K562 (cell line): ENCODE results near the gene GNG7. TPM values are rescaled to one million over a fixed set of nuclear protein-coding genes. Genes with fewer than 3 reads are reported as not detected.

Source experiments
- ATAC-seq: fragments of 200-7000 bp; cut with Tn5 transposase; 3 replicates; pipeline ENCODE4 v1.9.1; 2020; ENCODE audit warnings: moderate library complexity
- BruUV-seq: library from RNA; stranded (reverse); fragments of 400-500 nt; replicated peaks from 2 replicates; lab custom pipeline; 2021; lab: Mats Ljungman, UMichigan
- CTCF ChIA-PET: fragments of 300-600 bp; formaldehyde crosslinking; extraction: SDS; loops from one replicate; lab custom pipeline; 2021; ENCODE audit warnings: low intra/inter-chr PET ratio; lab: Yijun Ruan, JAX
- POLR2A ChIA-PET: fragments of 300-600, 350-650 bp; sonication (Branson Sonifier 250); formaldehyde crosslinking; extraction: SDS; loops from one replicate; lab custom pipeline; 2021; ENCODE audit warnings: antibody characterized with exemption, inconsistent platforms; lab: Yijun Ruan, JAX
- DNase-seq, 4 experiments: peaks; one replicate each; pipeline versions ENCODE4 v3.0.0 to v3.0.0-alpha.2; 2011 to 2018; ENCODE audit warnings: low spot score in 3 of 4, mixed read lengths in 3 of 4; ENCODE audit errors: extremely low read depth in 1 of 4
- FAIRE-seq: peaks from 2 replicates; lab custom pipeline; 2011; peaks lifted over from hg19 to GRCh38; lab: Jason Lieb, UNC
- H2AFZ ChIP-seq: 2 replicates; pipeline ENCODE4 v1.6.0; 2011; ENCODE audit warnings: low read depth, low read length, control low read depth, inconsistent platforms
- H3K27ac ChIP-seq: fragments of 200-600 bp; 3 replicates; pipeline ENCODE4 v1.8.0; 2011; ENCODE audit warnings: low read depth, mild to moderate bottlenecking, control low read depth, inconsistent platforms, low read length, moderate library complexity, mixed read lengths; ENCODE audit errors: extremely low read depth
- H3K27me3 ChIP-seq, 2 experiments: fragments of 300-600 bp in 1 of 2; 2 replicates in 1 of 2; 3 replicates in 1 of 2; pipeline versions ENCODE4 v1.6.0 to v1.8.0; 2011; ENCODE audit warnings: inconsistent platforms in 2 of 2, low read length in 2 of 2, mild to moderate bottlenecking in 1 of 2, mixed read lengths in 1 of 2, moderate library complexity in 1 of 2; ENCODE audit not compliant: control insufficient read depth in 2 of 2, insufficient read depth in 2 of 2
- H3K36me3 ChIP-seq: fragments of 300-600 bp; 3 replicates; pipeline ENCODE4 v1.8.0; 2011; ENCODE audit warnings: mild to moderate bottlenecking, low read length, inconsistent platforms; ENCODE audit not compliant: control insufficient read depth, insufficient read depth
- H3K4me1 ChIP-seq, 2 experiments: fragments of 200-600 bp in 1 of 2; replicated peaks in 1 of 2; 2 replicates in 1 of 2; 3 replicates in 1 of 2; pipeline versions ENCODE4 v1.5.1 to v1.8.0; 2011; ENCODE audit warnings: inconsistent platforms in 2 of 2, low read length in 2 of 2, mild to moderate bottlenecking in 1 of 2, mixed read lengths in 1 of 2, moderate library complexity in 1 of 2; ENCODE audit not compliant: control insufficient read depth in 2 of 2, insufficient read depth in 2 of 2
- H3K4me2 ChIP-seq: 2 replicates; pipeline ENCODE4 v1.6.1; 2011; ENCODE audit warnings: low read length, control low read depth, inconsistent platforms, mixed read lengths; ENCODE audit not compliant: insufficient read depth
- H3K4me3 ChIP-seq: fragments of 200-600 bp; sonication (generic), shearing (Covaris generic); 2 replicates; pipeline ENCODE4 v1.5.1; 2016; ENCODE audit warnings: control low read depth, inconsistent platforms
- H3K79me2 ChIP-seq: fragments of 200-600 bp; 3 replicates; pipeline ENCODE4 v1.8.0; 2011; ENCODE audit warnings: low read length, inconsistent platforms; ENCODE audit not compliant: control insufficient read depth, insufficient read depth
- H3K9ac ChIP-seq, 2 experiments: 2 replicates each; pipeline versions ENCODE4 v1.6.0 to v1.6.1; 2011; ENCODE audit warnings: low read depth in 2 of 2, low read length in 2 of 2, control low read depth in 1 of 2, inconsistent platforms in 1 of 2, mild to moderate bottlenecking in 1 of 2, mixed read lengths in 1 of 2; ENCODE audit not compliant: insufficient read depth in 1 of 2
- H3K9me1 ChIP-seq: one replicate; pipeline ENCODE4 v1.6.0; 2011; ENCODE audit warnings: inconsistent platforms, mild to moderate bottlenecking, low read length, moderate library complexity; ENCODE audit not compliant: control insufficient read depth, insufficient read depth
- H3K9me3 ChIP-seq: replicated peaks from 2 replicates; pipeline ENCODE4 v1.5.1; 2011; ENCODE audit warnings: low read depth, low read length, inconsistent platforms; ENCODE audit not compliant: control insufficient read depth, insufficient read depth
- H4K20me1 ChIP-seq: replicated peaks from 2 replicates; pipeline ENCODE4 v1.6.1; 2011; ENCODE audit warnings: low read length, inconsistent platforms, mixed read lengths; ENCODE audit not compliant: control insufficient read depth, insufficient read depth
- CREB5 ChIP-seq: fragments of 250-450 bp; sonication (Bioruptor Pico); IDR thresholded peaks from 2 replicates; pipeline ENCODE4 v1.5.0; 2020; ENCODE audit warnings: mild to moderate bottlenecking
- FOXA3 ChIP-seq, 2 experiments: fragments of 450-650 bp in 1 of 2; sonication (generic) in 1 of 2; formaldehyde crosslinking; IDR thresholded peaks in 1 of 2; conservative IDR thresholded peaks in 1 of 2; 2 replicates each; pipeline versions ENCODE4 v1.4.0 to v1.8.0; 2020 to 2022; ENCODE audit warnings: mild to moderate bottlenecking in 2 of 2, missing genetic modification reagents in 1 of 2
- KDM1A ChIP-seq, 2 experiments: fragments of 450-650 bp; IDR thresholded peaks; 2 replicates each; pipeline ENCODE4 v1.6.1; 2016; ENCODE audit warnings: mild to moderate bottlenecking in 2 of 2
- RBM25 ChIP-seq: fragments of 200-400 bp; formaldehyde crosslinking; IDR thresholded peaks from 2 replicates; pipeline ENCODE4 v1.6.1; 2018; ENCODE audit warnings: low read length, low read depth, moderate library complexity; ENCODE audit not compliant: severe bottlenecking
- ZNF121 ChIP-seq: sonication (generic); formaldehyde crosslinking; conservative IDR thresholded peaks from 2 replicates; pipeline ENCODE4 v1.8.0; 2022; ENCODE audit warnings: missing genetic modification reagents
- ZNF146 ChIP-seq: IDR thresholded peaks from one replicate; pipeline ENCODE4 v1.6.1; 2018; ENCODE audit warnings: missing compliant biosample characterization; ENCODE audit not compliant: unreplicated experiment
- WGBS: fragments of 100-300 bp; shearing (Covaris generic); methylation state at CpG from one replicate; pipeline ENCODE4 v1.1.6; 2016; ENCODE audit warnings: low coverage, mixed read lengths; ENCODE audit not compliant: insufficient coverage; ENCODE audit errors: missing lambda C conversion rate; 5-methylcytosine and 5-hydroxymethylcytosine counted together
- in situ Hi-C: fragments of 300-500 bp; cut with MboI; formaldehyde crosslinking; loops from 4 replicates; pipeline ENCODE4 v1.15.0; 2018; ENCODE audit warnings: inconsistent platforms, mixed read lengths
- intact Hi-C: fragments of 100-400 bp; cut with micrococcal nuclease; formaldehyde crosslinking; loops from 2 replicates; pipeline ENCODE4 v1.14.2; 2022
- polyA plus RNA-seq, 8 experiments: library from polyadenylated mRNA; depleted of rRNA in 4 of 8; stranded (reverse) in 5 of 8; unstranded in 3 of 8; fragments of >200 nt; fragmentation: Nextera tagmentation in 2 of 8; fragmentation: Illumina TruSeq in 1 of 8; extraction: Ambion mirVana in 2 of 8; extraction: Trizol in 1 of 8; gene quantifications; 2 replicates each; pipeline versions ENCODE4 v1.2.1 to v1.2.3, GENCODE V29; 2011 to 2014; ENCODE audit warnings: inconsistent platforms in 1 of 8, missing spikeins in 1 of 8
- total RNA-seq, 7 experiments: library from RNA; depleted of rRNA in 6 of 7; stranded (reverse); fragments of >200 nt in 6 of 7; fragmentation: Illumina TruSeq in 2 of 7; extraction: Trizol in 2 of 7; gene quantifications; 2 replicates each; pipeline versions ENCODE4 v1.2.1 to v1.2.3, GENCODE V29; 2011 to 2021; ENCODE audit warnings: low replicate concordance in 1 of 7

GNG7 gene
- total and polyA plus RNA-seq, 9 of the 15 experiments (the other 6 are each of a cell fraction or from before 2014, with no cell fraction given) = 0.01 to 0.20 (median 0.06) TPM; not detected in 1

GRCh38 chr19:2574971-2575630 is 127.4 kb downstream of the GNG7 start:
- intact Hi-C loops = no loop called here
- no peaks in the 10 kb centered on the region for H3K9me1 ChIP-seq
- no peak for DNase-seq
- H4K20me1 ChIP-seq = no peaks in the 10 kb centered on the region; the same call in 1 of the 2 replicates
- no TSS peak for BruUV-seq
- H2AFZ ChIP-seq = no peak overlapping the region
- no peaks in the 10 kb centered on the region for H3K79me2 ChIP-seq
- in situ Hi-C loops = loop anchor here (5.0 kb wide), 1 partner anchor 103 kb away; no protein-coding TSS in a partner anchor
- no peak overlapping the region for H3K4me2 ChIP-seq
- peaks cover 0 to 28% of the 10 kb centered on the region in 2 experiments; a peak in 2 of 5 replicates for H3K4me1 ChIP-seq
- no peak overlapping the region for H3K4me3 ChIP-seq
- no peaks in the 10 kb centered on the region for H3K36me3 ChIP-seq
- 69% methylated on average over 19 of the region's 19 CpGs for WGBS
- no peaks in the 10 kb centered on the region for H3K9me3 ChIP-seq
- TF ChIP-seq FOXA3 (CRISPR knock-in tag; conservative IDR thresholded peaks at IDR 0.05 in 1 of 2, IDR thresholded peaks at IDR 0.05 in 1 of 2) = no peak
- peak; percentile 54 for TF ChIP-seq ZNF121 (CRISPR knock-in tag)
- TF ChIP-seq, all 486 proteins: peak for 1
- ATAC-seq (no peak), FAIRE-seq (no peak)
- Histone ChIP-seq H3K27me3 (peaks cover 6 to 72% of the 10 kb centered on the region in 2 experiments; a peak in 4 of 5 replicates), H3K27ac (no peak overlapping the region), H3K9ac (no peak overlapping the region)
- CTCF ChIA-PET = no interaction called here
- POLR2A ChIA-PET = no interaction called here

- H3K27me3 ChIP-seq = peaks cover 6 to 69% of the 10 kb centered on the region in 2 experiments; a peak in 4 of 5 replicates
- no peak overlapping the region for H2AFZ ChIP-seq
- H3K36me3 ChIP-seq = no peaks in the 10 kb centered on the region
- no peaks in the 10 kb centered on the region; the same call in 1 of the 2 replicates for H4K20me1 ChIP-seq
- no peak for ATAC-seq
- H3K9ac ChIP-seq = no peak overlapping the region
- intact Hi-C loops (no loop called here), in situ Hi-C loops (no loop called here)
- no peak for DNase-seq
- no peak for FAIRE-seq
- H3K79me2 ChIP-seq = no peaks in the 10 kb centered on the region
- H3K4me1 ChIP-seq = peaks cover 0 to 27% of the 10 kb centered on the region in 2 experiments; a peak in 2 of 5 replicates
- no peak overlapping the region for H3K27ac ChIP-seq
- H3K9me3 ChIP-seq = no peaks in the 10 kb centered on the region
- CTCF ChIA-PET = no interaction called here
- POLR2A ChIA-PET = no interaction called here
- H3K4me3 ChIP-seq = no peak overlapping the region
- WGBS = 28% methylated on average over 15 of the region's 15 CpGs
- TF ChIP-seq KDM1A (IDR thresholded peaks at IDR 0.05) (peak in 1 of 2 experiments; percentile 33; a peak in 1 of 4 replicates), ZNF146 (CRISPR knock-in tag) (peak; percentile 98), RBM25 (peak; percentile 35), CREB5 (CRISPR knock-in tag) (no peak)
- TF ChIP-seq, all 486 proteins: peak for 3
- Histone ChIP-seq H3K9me1 (no peaks in the 10 kb centered on the region), H3K4me2 (no peak overlapping the region)
- BruUV-seq = no TSS peak
Observed at GRCh38 chr19:2574478-2574931, 128.0 kb downstream of the GNG7 start.
